Activated CD4-positive, alpha-beta T cell treated with anti-CD3 and anti-CD28 coated beads, Interleukin-2, amount 50 U/mL, for 4 hours (primary cell): ENCODE results near the gene MGMT.

Source experiments
- DNase-seq, 2 experiments: peaks; one replicate each; pipeline ENCODE4 v3.0.0-alpha.2; 2020

MGMT gene

DNA sequence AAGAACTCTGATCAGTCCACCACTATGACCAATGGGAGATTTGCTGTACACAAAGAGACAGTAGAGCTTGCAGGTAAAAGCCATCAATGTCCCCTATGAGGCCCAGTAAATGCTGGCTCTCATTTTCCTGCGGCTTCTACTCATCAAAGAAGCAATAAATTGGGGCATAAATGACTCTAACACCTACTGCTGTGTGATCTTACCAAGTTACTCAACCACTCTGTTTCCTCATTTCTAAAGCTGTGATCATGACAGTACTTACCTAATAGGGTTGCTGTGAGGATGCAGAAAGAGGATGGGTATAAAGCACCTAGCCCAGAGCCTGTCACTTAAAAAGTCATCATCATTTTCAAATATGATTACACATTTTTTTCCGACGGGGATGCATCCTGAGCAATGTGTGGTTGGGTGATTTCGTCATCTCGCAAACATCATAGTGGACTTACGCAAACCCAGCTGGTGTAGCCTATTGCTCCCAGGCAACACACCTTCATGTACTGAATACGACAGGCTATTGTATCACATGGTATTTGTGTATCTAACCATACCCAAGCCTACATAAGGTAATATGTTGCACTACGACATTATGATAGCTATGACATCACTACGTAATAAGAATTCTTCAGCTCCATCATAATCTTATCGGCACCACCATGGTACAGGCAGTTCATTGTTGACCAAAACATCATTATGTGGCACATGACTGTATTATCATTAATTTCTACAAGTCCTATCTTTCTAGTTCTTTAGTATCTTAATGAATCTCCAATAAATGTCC is 7.1 kb upstream of the MGMT start:
- DNase-seq = no peak

DNA sequence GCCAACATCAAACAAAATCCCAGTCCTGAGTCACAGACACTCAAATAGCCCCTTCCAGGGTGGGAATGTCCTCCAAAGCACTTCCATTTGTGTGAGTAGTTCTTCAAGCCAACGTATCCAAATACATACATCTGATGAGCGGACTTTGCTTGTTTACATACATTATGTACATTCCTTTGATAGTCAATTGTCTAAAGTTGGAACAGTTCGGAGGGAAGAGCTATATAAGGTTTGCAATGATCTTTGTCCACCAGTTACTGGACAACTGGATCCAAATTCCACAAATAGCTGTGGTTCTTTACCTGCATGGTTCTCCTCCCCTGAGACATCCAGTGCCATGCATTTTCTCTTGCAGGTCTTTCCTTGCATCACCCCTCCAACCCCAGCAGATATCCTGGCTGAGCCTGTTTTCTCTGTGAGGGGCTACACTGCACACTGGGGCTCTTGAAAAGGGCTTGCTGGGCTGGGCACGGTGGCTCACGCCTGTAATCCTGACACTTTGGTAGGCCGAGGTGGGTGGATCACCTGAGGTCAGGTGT is 4.7 kb upstream of the MGMT start:
- DNase-seq = no peak

DNA sequence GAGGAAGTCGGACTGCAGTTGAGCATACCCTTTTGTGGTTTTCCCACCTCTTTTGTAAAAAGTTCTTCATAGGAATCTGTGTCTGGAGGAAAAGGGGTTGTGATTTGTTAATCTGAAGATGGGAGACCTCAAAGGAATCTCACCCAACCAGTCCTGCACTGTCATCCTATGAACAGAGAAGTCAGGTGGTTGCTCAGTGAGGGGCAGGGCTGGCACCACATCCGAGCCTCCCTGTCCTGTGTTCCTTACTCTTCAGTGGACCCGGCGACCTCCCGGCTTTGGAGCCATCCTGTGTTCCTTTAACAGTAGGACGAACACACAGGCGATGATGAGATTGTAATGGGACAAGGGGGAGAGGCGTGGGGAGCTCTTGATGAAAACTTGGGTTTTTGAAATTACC is 2.8 kb upstream of the MGMT start:
- DNase-seq = no peak

DNA sequence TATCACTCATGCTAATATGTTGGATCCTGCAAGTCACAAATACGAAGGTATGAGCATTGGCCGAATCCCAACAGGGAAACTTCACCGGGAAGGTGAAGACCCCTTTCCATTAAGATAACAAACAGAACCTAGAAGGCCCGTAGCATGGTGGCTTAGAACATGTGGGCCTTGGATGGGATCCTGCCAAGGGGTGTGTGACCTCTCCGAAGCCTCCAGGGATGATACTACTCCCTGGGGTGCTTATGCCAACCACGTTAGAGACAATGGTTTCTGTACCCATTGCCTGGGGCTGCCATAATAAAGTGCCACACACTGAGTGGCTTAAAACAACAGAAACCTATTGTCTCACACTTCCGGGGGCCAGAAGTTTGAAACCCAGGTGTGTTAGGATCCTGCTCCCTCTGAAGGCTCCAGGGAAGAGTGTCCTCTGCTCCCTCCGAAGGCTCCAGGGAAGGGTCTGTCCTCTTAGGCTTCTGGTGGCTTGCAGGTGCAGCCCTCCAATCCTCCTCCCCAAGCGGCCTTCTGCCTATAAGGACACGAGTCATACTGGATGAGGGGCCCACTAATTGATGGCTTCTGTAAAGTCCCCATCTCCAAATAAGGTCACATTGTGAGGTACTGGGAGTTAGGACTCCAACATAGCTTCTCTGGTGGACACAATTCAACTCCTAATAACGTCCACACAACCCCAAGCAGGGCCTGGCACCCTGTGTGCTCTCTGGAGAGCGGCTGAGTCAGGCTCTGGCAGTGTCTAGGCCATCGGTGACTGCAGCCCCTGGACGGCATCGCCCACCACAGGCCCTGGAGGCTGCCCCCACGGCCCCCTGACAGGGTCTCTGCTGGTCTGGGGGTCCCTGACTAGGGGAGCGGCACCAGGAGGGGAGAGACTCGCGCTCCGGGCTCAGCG is 992 bp upstream of the MGMT start:
- DNase-seq = no peak

DNA sequence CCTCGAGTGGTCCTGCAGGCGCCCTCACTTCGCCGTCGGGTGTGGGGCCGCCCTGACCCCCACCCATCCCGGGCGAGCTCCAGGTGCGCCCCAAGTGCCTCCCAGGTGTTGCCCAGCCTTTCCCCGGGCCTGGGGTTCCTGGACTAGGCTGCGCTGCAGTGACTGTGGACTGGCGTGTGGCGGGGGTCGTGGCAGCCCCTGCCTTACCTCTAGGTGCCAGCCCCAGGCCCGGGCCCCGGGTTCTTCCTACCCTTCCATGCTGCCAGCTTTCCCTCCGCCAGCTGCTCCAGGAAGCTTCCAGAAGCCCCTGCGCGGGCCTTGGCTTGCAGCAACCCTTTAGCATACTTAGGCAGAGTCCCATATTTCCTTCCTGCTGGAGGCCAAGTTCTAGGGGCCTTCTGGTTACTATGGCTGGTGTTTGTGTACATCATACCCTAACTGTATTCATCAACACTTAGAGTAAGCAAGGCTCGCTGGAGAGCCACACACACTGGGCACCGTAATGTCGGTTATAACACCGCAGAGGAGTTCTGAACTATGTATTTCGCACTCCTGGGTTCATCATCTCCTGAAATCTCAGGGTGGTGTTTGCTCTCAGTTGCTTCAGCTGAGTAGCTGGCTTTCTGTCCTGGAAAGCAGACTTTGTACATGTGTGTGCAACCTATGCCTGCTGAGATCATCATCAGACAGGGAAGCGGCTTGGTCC is 471 bp downstream of the MGMT start:
- DNase-seq = no peak

DNA sequence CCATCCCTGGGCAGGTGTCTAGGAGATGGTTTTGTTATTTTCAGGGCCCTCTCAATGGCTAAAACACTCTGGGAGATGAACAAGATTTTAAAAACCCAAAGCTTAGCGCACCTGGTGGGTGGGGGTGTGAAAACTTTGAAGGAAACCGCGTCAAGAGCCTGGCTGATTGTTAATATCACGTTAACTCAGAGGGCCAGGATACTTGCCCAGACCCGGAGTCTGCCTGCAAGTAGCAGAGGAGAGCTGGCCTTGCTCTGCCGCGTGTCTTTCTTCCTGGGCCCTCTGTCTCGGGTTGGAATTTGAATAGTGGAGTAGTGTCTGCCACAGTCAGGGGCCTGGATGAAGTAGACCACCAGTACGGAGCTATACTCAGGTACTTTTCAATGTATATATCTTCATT is 1.1 kb downstream of the MGMT start:
- no peak for DNase-seq

DNA sequence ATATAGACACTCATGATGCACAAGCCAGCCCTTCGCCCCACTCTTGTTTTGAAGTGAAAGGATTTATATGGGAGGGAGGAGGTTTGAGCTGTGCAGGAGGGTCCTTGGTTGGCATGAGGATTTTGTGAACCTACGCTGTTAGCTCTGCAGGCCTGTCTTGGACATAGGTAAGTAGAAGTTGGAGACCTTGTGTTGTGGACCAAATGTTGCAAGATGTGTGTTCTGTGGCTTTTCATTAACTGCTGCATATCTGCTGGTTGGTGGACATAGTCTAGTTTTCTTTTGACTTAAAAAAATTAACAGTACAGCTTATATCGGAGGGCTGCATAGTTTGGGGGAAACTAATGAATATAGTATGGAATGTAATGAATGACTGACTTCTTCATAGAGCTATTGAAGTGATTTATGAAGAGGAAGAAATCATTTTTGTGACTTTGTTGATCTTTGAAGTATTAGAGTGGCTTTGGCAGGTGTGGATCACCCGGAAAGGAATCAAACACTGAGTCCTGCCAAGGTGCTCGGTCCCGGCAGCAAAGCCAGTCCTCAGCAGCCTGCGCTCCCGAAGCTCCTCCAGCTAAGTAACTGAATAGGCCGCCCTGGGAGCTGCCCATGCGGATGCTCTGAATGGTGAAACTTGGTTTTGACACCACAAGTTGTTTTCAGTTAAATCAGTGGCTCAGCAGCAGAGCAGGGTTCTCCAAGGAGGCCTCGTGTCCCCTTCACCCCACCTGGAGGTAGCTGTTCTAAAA is 3.2 kb downstream of the MGMT start:
- no peak for DNase-seq

DNA sequence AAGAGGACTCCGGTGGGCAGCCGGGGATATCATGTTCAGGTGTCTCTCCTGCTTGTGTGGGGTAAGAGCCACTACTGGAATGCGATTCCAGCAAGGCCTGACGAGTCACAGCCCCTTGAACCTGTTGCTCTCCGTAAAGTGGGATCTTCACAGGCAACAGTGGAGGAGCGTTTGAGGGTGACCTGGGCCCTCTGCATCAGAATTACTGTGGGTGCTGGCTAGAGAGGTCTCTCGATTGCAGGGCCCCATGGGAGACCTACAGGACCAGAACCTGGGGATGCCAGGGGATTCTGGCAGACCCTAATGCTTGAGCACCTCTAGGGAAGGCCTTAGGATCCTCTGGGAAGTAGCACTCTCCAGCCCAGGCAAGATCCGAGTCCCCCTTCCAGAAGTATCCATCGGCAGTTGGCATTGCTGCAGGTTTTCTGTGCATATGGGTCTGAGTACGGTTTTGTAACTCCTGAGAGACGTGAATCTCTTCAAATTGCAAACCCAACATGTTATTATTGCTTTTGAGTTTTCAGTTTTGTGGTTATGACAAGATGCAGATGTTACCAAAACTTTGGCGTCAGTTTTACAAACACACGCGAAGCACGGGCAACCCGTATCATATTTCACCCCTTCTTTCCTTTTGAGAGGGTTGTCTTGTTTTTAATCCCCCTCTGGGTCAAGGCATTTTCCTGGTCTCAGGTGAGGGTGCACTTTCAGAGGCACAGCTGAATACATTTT is 4.6 kb downstream of the MGMT start:
- no peak for DNase-seq

DNA sequence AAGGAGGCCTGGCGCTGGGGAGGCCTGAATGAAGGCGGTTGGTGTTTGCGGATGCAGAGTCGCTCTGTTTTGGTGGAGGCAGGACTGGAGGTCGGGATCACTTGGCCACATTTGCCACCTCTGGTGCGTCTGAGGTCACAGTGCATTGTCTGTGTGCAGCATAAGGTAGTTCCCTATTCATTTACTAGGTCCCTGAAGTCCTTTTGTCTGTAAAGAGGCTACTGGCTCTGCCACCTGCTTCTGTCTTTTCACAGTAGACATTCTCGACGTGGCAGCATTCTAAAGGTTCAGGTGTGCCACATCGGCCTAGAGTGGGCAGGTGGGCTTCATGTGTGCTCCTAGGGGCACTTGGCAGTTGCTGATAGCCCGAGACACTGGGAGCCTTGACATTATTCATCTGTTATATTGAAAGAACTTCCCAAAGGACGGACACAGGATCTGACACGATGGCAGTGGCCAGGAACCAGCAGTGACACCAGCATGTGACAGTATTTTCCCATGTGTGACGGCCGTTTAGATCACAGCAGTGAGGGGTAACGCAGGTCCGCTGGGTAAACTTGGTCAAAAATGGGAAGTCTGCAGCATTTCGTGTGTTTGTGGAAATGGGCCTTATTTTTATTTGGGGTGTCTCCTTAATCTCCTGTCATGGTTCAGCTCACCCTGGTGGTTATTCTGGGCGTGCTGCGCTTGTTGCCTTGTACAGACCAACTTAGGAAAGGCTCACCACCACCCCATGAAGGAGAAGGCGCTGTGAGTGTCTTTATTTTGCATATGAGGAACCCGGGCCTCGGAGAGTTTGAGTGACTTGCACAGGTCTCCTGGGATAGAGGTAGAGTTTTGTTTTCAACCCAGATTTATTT is 5.9 kb downstream of the MGMT start:
- no peak for DNase-seq

DNA sequence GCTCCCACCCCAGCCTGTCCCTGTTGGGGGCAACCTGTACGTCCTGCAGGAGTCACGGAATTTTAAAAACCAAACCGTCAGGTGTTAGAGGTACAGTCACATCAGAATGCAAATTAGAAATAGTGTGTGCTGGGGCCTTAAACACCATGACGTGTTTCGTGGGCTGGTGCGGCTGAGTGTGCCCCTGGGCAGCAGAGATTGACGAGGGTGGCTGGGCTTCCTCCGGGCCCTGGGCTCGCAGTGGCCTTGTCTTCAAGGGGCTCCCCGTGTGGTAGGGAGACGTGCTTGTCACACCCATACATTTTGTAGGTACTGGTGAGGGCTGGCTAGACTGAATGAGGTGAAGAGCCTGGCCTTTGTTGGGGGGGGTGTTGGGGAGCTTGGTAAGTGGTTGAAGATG is 7.6 kb downstream of the MGMT start:
- DNase-seq = no peak

DNA sequence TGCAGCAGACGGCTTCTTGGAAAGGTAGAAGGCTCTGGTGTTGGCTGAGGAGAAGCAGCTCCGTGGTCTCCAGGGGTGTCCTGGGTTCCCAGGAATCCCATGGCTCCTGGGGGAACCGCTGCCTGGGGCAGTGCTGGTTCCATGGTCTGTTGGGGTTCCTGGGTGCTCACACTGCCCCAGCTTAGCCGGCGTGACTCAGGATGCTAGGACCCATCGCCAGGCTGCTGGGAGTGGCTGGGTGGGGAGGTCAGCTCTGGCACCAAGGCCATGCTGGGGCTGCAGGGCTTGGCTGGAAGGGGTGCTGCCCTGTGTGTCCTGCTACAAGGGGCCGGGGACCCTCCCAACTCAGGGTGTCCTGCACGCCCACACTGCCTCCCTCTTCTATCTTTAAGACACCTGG is 9.4 kb downstream of the MGMT start:
- no peak for DNase-seq

DNA sequence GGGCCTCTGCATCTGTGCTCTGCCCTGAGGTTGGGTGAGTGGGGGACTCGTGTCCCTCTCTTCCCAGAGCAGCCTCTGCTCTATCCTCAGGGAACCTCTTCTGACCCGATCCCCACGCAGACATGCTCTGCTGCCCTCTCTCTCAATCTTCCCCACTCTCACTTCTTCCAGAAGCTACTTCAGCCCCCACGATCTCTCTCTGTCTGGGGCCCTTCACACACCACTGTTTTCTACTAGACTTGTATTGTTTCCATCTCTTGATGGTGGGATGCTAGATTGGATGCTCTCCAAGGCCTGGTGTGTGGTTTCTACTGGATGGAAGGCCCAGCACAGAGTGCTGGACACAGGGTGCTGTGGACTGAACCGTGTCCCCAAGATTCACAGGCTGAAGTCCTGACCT is 10.0 kb downstream of the MGMT start:
- DNase-seq = no peak

DNA sequence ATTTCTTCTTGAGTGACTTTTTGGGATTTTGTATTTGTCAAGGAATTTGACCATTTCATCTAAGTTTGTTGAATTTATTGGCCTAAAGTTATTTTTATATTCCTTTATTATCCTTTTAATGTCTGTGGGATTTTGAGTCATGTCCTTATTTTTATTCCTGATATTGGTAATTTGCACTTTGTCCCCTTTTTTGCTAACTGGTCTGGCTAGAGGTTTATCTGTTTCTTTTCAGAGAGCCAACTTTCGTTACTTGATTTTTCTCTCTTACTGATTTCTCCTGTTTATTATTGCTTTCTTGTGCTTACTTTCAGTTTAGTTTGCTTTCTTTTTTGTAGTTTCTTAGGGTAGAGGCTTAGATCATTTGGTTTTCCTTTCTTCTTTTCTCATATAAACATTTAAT is 14.6 kb downstream of the MGMT start:
- no peak for DNase-seq

DNA sequence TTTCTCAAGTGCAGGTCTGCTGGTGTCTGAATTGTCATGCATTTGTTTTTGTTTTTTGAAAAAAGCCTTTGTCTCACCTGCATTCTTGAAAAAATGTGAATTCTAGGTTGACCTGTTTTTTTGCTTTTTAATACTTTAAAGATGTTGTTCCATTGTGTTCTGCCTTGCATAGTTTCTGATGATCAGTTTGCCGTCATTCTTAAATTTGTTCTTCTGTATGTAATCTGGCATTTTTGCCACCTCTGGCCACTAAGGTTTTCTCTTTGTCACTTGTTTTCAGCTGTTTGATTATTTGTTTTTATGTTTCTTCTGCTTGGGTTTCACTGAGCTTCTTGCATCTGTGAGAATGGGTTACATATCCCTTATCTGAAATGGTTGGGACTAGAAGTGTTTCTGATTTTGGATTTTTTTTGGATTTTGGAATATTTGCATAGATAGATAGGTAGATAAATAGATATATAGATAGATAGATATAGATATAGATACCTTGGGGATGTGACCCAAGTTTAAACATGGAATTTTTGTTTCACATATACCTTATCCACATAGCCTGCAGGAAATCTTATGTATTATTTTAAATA is 16.5 kb downstream of the MGMT start:
- no peak for DNase-seq

DNA sequence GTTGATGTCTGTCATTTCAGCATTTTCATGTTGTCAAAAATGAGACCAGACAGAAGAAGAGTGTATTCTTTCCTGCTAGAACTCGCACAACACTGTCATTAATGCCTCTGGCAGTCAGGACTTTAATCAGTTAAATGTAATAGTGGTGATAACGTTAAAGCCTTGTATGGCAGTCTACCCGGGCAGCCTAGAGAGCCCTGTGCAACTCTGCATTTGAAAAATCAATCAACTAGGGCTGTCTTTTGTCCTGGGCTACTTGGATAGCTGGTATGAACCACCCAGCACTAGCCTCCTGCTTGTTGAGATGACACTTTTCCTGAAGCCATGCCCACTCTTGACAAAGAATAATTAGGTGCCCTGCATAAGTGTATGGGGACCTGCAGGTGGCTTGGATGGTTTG is 19.8 kb downstream of the MGMT start:
- no peak for DNase-seq

DNA sequence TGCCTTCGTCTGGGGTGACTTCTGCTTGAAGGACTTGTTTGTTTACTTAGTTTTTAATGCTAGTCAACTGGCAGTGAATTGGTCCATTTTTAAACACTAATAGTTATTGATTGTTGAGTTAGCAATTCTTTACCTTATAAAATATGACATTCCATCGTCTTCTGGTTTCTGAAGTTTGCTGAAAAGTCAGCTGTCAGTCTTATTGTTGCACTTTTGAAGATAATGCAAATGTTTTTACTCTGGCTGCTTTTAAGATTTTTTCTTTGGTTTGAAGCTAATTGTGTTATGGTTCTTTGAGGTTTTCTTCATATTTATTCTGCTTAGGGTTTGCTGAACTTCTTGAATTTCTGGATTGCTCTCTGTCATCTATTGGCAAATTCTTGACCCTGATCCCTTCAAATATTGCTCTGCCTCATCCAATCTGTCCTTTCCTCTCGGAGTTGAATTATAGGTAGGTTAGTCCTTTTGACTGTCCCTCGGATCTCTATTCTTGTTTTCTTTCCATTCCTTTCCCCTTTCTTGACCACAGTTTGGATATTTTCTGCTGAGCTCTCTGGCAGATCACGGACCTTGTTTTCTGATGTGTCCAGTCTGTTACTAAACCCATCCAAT is 24.2 kb downstream of the MGMT start:
- DNase-seq = no peak

DNA sequence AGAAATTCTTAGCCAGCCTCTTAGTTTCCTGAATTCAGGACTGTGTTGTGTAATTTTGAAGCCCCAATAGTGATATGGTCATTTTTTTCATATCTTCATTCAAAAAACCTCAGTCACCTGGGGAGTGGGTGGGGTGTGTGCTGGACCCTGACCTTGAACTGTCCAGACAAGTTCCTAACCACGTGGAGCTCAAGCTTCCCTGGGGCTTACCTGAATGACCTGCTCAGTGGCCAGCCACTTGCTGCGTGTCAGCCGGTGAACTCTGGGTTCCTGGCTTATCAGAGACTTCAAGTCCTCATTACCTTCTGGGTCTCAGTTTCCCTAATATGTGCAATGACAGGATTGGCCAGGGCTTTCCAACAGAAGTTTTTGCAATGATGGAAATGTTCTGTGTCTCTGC is 27.1 kb downstream of the MGMT start:
- no peak for DNase-seq

DNA sequence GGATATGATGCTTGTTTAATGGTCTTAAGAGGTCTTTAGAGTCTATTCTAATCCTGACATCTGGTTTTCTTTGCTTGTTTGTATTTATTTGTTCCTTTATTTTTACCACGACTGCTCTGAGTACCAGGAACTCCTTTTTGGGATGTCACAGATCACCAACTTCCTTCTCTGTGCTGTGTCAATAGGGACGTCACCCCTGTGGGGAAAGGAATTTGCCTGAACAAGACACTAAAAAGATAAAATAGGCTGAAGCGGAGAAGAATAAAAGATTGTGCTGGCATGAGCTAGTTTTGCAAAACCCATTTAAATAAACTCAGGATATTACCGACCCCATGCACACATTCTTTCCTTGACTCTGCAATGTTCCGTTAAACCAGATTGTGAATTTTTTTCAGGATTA is 27.7 kb downstream of the MGMT start:
- no peak for DNase-seq

DNA sequence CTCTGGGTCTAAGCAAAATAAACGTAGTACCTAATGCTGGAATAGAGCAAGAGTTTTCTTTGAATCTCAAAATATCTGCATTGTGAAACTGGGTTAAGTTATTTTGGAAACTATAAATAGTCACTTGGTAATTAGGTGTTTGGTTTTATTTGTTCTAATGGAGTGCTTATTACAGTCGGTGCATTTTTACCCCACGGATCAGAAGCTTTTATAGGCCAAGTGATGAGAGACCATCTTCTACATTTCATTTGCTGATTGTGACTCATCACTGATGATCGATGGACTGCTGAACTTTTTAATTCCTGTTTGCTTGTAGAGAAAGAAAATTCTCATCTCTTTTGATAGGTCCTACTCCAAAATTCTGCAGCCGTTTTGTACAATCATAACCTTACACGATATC is 28.2 kb downstream of the MGMT start:
- no peak for DNase-seq

DNA sequence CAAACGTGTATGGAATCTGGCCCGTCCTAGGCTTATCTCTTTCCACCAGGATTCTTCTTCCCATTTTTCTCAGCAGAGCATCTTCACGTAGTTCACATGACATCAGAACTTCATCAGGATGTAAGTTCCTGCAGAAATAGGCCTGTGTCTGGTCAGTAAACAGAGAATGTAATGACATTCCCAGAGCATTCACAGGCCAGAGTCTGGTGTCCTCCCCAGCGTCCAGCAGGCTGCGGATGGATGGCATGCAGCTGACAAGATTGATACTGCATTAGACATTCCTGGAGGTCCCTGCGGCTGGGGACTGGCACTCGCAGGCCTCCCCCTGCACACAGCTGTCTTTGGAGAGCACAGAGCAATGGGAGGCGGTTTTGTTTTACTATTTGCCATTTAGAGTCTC is 28.7 kb downstream of the MGMT start:
- no peak for DNase-seq
